ENCODE data around the gene ALKAL2. TPM values are rescaled to one million over a fixed set of nuclear protein-coding genes. Genes with fewer than 3 reads are reported as not detected.
"Not testable (repeated sequence)": the region's sequence is repeated elsewhere in the genome, so short reads cannot be mapped to it uniquely, and the experiment has no call there.

ALKAL2 gene, protein sequence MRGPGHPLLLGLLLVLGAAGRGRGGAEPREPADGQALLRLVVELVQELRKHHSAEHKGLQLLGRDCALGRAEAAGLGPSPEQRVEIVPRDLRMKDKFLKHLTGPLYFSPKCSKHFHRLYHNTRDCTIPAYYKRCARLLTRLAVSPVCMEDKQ
- 1 to 10 TPM in 1 of 4 donors, under 1 TPM in 1, not detected in 2; 0.96 to 2.5 TPM for total RNA-seq

DNA sequence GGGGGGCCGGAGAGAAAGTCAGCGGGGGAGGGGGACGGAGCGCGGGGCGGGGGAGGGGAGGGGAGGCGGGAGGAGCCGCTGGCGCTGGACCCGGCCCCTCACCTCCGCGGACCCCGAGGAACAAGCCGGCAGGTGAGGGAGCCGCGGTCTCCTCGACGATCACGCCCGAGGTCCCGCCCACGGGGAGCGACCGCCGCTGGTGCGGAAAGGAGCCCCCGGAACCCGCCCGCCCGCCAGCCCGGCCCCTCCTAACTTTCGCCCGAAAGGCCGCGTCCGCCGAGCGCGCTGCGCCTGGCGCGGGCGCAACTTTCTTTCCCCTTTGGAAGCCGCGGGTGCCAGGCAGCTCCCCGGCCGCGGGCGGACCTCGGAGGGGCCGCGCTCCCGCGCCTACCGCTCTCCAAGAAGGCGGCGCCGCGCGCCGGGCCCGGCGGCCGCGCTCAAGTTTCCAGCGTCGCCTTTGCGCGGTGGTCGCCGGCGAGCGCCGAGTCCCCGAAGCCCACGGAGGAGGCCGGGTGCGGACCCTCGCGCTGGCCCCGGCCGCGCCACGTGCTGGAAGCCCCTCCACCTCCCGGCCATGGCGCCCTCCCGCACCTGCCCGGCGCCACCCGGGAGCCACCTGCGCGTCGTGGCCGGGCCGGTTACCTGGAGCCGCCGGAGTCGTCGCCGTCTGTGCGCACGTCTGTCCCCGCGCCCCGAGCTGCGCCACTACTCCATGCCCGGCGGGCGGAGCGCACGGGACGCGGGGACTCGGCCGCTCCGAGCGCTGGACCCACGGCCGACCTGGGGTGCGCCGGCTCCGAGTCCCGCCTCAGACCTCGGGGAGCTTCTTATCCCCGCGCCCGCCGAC is at the start of gene ALKAL2:
Gene ALKAL2, minus strand, starts transcription at position 181 of the 847 bp plus-strand sequence. CDS start 256 bp downstream, outside the sequence.
- Histone ChIP-seq H3K27ac (peak within 1 kb of the TSS; percentile 32 to 51 (median 50)), H3K27me3 (peaks cover 55% of the 10 kb centered on the region), H3K4me3 (peak within 1 kb of the TSS; percentile 18 to 65 (median 38)), H3K4me1 (peaks cover 5 to 43% (median 25%) of the 10 kb centered on the region in 4 donors), H3K9me3 (no peaks in the 10 kb centered on the region), H3K36me3 (no peaks in the 10 kb centered on the region)
- in situ Hi-C loops (cut with MboI; ENCODE audit: low pct_ligation_motif_present in 1 of 4, low pct_unique_long_range_greater_than_20kb in 1 of 4, low sequenced_read_pairs in 3 of 4): no loop called here
- intact Hi-C loops (cut with DNase I; ENCODE audit: low total_unique reads): no loop called here
- TF ChIP-seq POLR2AphosphoS5 (IDR thresholded peaks at IDR 0.05) (no peak), EP300 (IDR thresholded peaks at IDR 0.05; ENCODE audit: low read depth) (no peak), POLR2A (IDR thresholded peaks at IDR 0.05) (no peak)
- TF ChIP-seq, protein P1, sequence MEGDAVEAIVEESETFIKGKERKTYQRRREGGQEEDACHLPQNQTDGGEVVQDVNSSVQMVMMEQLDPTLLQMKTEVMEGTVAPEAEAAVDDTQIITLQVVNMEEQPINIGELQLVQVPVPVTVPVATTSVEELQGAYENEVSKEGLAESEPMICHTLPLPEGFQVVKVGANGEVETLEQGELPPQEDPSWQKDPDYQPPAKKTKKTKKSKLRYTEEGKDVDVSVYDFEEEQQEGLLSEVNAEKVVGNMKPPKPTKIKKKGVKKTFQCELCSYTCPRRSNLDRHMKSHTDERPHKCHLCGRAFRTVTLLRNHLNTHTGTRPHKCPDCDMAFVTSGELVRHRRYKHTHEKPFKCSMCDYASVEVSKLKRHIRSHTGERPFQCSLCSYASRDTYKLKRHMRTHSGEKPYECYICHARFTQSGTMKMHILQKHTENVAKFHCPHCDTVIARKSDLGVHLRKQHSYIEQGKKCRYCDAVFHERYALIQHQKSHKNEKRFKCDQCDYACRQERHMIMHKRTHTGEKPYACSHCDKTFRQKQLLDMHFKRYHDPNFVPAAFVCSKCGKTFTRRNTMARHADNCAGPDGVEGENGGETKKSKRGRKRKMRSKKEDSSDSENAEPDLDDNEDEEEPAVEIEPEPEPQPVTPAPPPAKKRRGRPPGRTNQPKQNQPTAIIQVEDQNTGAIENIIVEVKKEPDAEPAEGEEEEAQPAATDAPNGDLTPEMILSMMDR (IDR thresholded peaks at IDR 0.05): no peak
- 2% methylated on average over 97 of the region's 128 CpGs; no CpG with 5 or more reads in 1 of the 2 donors for WGBS, 2 donors (ENCODE audit: low coverage in 1 of 2)
- DNase-seq: peak; percentile 8

DNA sequence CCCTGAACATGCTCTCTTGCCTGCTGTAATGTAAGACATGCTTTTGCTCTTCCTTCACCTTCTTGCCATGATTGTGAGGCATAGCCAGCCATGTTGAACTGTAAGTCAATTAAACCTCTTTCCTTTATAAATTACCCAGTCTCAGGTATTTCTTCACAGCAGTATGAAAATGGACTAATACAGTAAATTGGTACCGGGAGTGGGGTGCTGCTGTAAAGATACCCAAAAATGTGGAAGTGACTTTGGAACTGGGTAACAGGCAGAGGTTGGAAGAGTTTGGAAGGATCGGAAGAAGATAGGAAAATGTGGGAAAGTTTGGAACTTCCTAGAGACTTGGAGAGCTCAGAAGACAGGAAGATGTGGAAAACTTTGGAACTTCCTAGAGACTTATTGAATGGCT is 49.1 kb upstream of the ALKAL2 start:
- H3K36me3 ChIP-seq; in situ Hi-C loops (cut with MboI; ENCODE audit: low pct_ligation_motif_present in 1 of 4, low pct_unique_long_range_greater_than_20kb in 1 of 4, low sequenced_read_pairs in 3 of 4); DNase-seq; intact Hi-C loops (cut with DNase I; ENCODE audit: low total_unique reads); H3K4me1 ChIP-seq; H3K27me3 ChIP-seq; H3K4me3 ChIP-seq; H3K27ac ChIP-seq: not testable (repeated sequence)
- H3K9me3 ChIP-seq: peaks cover 3 to 11% of the 10 kb centered on the region in 2 donors
- WGBS, 2 donors (ENCODE audit: low coverage in 1 of 2): 99 to 100% methylated on average over 2 of the region's 2 CpGs

DNA sequence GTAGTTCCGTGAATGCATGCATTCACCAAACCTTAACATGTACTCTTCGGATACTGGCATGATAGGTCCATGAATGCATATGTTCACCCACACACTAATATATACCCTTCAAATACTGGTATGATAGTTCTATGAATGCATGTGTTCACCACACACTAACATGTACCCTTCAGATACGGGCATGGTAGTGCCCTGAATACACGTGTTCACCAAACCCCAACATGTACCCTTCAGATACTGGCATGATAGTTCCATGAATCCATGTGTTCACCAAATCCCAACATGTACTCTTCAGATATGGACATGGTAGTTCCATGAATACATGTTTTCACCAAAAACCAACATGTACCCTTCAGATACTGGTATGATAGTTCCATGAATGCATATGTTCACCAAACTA is 48.5 kb upstream of the ALKAL2 start:
- intact Hi-C loops (cut with DNase I; ENCODE audit: low total_unique reads): no loop called here
- TF ChIP-seq, protein P1 (IDR thresholded peaks at IDR 0.05): no peak
- no peak for TF ChIP-seq POLR2A (IDR thresholded peaks at IDR 0.05)
- TF ChIP-seq EP300 (IDR thresholded peaks at IDR 0.05; ENCODE audit: low read depth): no peak
- no peak for TF ChIP-seq POLR2AphosphoS5 (IDR thresholded peaks at IDR 0.05)

DNA sequence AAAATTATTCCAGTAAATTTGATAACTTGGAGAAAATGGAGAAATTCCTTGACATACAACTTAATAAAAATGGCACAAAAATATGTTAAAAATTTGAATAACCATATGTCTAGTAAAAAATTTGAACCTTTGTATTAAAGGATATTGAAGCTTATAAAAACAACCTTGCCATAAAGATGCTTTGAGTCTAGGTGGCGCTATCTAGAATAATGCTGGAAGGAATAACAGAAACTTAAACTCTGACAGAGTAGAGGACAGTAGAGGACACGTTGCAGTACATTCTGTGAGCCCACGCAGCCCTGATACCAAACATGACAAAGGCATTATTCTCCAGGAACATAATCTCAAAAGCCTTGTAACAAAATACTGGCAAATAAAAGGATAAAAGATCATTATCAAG is 44.7 kb upstream of the ALKAL2 start:
- in situ Hi-C loops (cut with MboI; ENCODE audit: low pct_ligation_motif_present in 1 of 4, low pct_unique_long_range_greater_than_20kb in 1 of 4, low sequenced_read_pairs in 3 of 4) (no loop called here), intact Hi-C loops (cut with DNase I; ENCODE audit: low total_unique reads) (no loop called here)
- TF ChIP-seq POLR2A (IDR thresholded peaks at IDR 0.05): no peak
- TF ChIP-seq EP300 (IDR thresholded peaks at IDR 0.05; ENCODE audit: low read depth): no peak
- TF ChIP-seq, protein P1 (IDR thresholded peaks at IDR 0.05): peak in 1 of 5 experiments; percentile 7
- Histone ChIP-seq H3K4me3 (no peak overlapping the region), H3K27me3 (peaks cover 4% of the 10 kb centered on the region), H3K36me3 (no peaks in the 10 kb centered on the region), H3K27ac (no peak overlapping the region), H3K4me1 (no peaks in the 10 kb centered on the region), H3K9me3 (peaks cover 3 to 6% of the 10 kb centered on the region in 2 donors)
- WGBS, 2 donors (ENCODE audit: low coverage in 1 of 2): 39 to 40% methylated on average over 3 of the region's 3 CpGs
- no peak for DNase-seq

More for the DNA sequence above, 48.5 kb upstream of the ALKAL2 start:
- Histone ChIP-seq H3K27me3 (peaks cover 4% of the 10 kb centered on the region), H3K9me3 (peaks cover 3 to 11% of the 10 kb centered on the region in 2 donors), H3K4me3 (no peak overlapping the region), H3K27ac (no peak overlapping the region), H3K36me3 (no peaks in the 10 kb centered on the region), H3K4me1 (no peaks in the 10 kb centered on the region)
- no peak for DNase-seq
- 88% methylated on average over 4 of the region's 4 CpGs; no CpG with 5 or more reads in 1 of the 2 donors for WGBS, 2 donors (ENCODE audit: low coverage in 1 of 2)
- in situ Hi-C loops (cut with MboI; ENCODE audit: low pct_ligation_motif_present in 1 of 4, low pct_unique_long_range_greater_than_20kb in 1 of 4, low sequenced_read_pairs in 3 of 4): no loop called here

Data from transverse colon (tissue), 4 donors.